HEK293 (cell line): Measurements from ENCODE around the gene DOCK9.

Source experiments
- HOXA7 ChIP-seq: sonication (generic); formaldehyde crosslinking; IDR thresholded peaks from 2 replicates; pipeline ENCODE4 v1.8.1; 2022; ENCODE audit warnings: missing genetic modification reagents, borderline replicate concordance
- SP2 ChIP-seq: fragments of 450-650 bp; formaldehyde crosslinking; IDR thresholded peaks from 2 replicates; pipeline ENCODE4 v1.5.1; 2016; ENCODE audit warnings: missing biosample characterization, missing genetic modification characterization
- ZNF335 ChIP-seq: fragments of 450-650 bp; formaldehyde crosslinking; conservative IDR thresholded peaks from 2 replicates; pipeline ENCODE4 v1.5.1; 2016; ENCODE audit warnings: missing biosample characterization, missing genetic modification characterization
- ZNF776 ChIP-seq: fragments of 450-650 bp; formaldehyde crosslinking; IDR thresholded peaks from 2 replicates; pipeline ENCODE4 v1.5.0; 2017; ENCODE audit warnings: missing biosample characterization, missing genetic modification characterization, borderline replicate concordance
- TF ChIP-seq, protein P1 (sequence below): fragments of 450-650 bp; formaldehyde crosslinking; IDR thresholded peaks from 2 replicates; pipeline ENCODE4 v1.5.1; 2016; ENCODE audit warnings: missing biosample characterization, missing genetic modification characterization
- TF ChIP-seq, protein P2 (sequence below): fragments of 450-650 bp; formaldehyde crosslinking; IDR thresholded peaks from 2 replicates; pipeline ENCODE4 v1.5.1; 2016; ENCODE audit warnings: missing biosample characterization, missing genetic modification characterization

GRCh38 chr13:98772794-98773452 lies 204.9 kb downstream of the DOCK9 start:
- no peak for TF ChIP-seq ZNF335 (tag by site-specific recombination)
- no peak for TF ChIP-seq ZNF776 (tag by site-specific recombination)
- TF ChIP-seq, protein P1, sequence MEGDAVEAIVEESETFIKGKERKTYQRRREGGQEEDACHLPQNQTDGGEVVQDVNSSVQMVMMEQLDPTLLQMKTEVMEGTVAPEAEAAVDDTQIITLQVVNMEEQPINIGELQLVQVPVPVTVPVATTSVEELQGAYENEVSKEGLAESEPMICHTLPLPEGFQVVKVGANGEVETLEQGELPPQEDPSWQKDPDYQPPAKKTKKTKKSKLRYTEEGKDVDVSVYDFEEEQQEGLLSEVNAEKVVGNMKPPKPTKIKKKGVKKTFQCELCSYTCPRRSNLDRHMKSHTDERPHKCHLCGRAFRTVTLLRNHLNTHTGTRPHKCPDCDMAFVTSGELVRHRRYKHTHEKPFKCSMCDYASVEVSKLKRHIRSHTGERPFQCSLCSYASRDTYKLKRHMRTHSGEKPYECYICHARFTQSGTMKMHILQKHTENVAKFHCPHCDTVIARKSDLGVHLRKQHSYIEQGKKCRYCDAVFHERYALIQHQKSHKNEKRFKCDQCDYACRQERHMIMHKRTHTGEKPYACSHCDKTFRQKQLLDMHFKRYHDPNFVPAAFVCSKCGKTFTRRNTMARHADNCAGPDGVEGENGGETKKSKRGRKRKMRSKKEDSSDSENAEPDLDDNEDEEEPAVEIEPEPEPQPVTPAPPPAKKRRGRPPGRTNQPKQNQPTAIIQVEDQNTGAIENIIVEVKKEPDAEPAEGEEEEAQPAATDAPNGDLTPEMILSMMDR (tag by site-specific recombination) = no peak
- TF ChIP-seq, protein P2, sequence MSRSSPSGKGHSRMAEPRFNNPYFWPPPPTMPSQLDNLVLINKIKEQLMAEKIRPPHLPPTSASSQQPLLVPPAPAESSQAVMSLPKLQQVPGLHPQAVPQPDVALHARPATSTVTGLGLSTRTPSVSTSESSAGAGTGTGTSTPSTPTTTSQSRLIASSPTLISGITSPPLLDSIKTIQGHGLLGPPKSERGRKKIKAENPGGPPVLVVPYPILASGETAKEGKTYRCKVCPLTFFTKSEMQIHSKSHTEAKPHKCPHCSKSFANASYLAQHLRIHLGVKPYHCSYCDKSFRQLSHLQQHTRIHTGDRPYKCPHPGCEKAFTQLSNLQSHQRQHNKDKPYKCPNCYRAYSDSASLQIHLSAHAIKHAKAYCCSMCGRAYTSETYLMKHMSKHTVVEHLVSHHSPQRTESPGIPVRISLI (tag by site-specific recombination) = no peak
- TF ChIP-seq SP2 (tag by site-specific recombination) = no peak
- TF ChIP-seq HOXA7 (CRISPR knock-in tag) = no peak
